GM21381 (cell line): ENCODE results near the gene SUN2.
A peak's percentile ranks its signal among the peaks of the same experiment; 100 is the strongest.

ENCODE experiments used
- ATAC-seq: cut with Tn5 transposase; IDR thresholded peaks from one replicate; pipeline ENCODE4 v1.9.1; 2021; ENCODE audit warnings: mild to moderate bottlenecking, moderate library complexity; ENCODE audit not compliant: unreplicated experiment

The SUN2 gene

DNA sequence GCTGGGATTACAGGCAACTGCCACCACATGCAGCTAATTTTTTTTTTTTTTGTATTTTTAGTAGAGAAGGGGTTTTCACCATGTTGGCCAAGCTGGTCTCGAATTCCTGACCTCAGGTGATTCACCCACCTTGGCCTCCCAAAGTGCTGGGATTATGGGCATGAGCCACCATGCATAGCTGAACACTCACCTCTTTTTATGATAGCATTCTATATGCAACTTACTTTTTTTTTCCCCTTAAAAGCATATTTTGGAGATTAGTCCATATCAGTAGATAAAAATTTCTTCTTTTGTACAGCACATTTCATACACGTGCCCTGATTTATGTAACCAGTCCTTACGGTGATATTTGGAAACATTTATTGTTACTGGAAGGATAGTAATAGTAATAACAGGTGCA, 35.4 kb downstream of the SUN2 start:
- no peak for ATAC-seq

- no peak for ATAC-seq
Measured at GRCh38 chr22:38719196-38719595, 36.6 kb downstream of the SUN2 start.

DNA sequence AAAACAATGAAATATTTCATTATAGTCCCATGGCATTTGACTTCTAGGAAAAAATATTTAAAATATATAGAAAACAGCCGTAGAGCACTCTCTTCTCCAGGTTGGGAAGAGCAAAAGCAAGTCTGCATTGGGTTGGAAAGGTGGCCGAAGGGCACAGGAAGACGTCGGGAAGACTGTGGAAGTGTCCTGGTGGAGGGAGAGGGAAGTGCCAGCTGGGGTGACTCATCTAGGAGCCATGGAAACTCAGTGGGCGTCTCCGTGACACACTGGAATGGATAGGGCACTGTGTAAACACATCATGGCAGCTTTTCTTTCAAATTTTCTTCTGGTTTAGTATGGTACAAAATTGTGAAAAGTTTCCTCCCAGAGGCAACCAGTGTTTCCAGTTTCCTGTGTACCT, 37.4 kb downstream of the SUN2 start:
- no peak for ATAC-seq

- no peak for ATAC-seq
Measured at GRCh38 chr22:38717244-38717643, 38.6 kb downstream of the SUN2 start.

DNA sequence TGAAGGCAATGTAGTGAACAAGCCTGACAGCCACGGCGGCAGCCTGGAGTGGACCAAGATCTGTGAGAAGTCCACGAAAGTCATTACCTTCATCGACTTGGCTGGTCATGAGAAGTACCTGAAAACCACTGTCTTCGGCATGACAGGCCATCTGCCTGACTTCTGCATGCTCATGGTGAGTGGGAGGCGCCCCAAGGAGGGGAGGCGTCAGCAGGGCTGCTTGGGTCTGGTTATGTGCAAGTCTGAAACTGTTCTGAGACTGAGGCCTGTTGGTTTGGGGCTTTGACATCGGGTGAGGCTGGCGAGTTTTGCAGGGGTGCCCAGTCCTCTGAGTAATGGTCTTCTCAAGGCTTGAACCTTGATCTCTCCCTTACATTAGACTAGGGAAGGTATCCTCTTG, 39.0 kb downstream of the SUN2 start:
- ATAC-seq = no peak

- ATAC-seq = no peak
Measured at GRCh38 chr22:38716271-38716670, 39.5 kb downstream of the SUN2 start.

GRCh38 chr22:38715852-38716251, 39.9 kb downstream of the SUN2 start:
- no peak for ATAC-seq

DNA sequence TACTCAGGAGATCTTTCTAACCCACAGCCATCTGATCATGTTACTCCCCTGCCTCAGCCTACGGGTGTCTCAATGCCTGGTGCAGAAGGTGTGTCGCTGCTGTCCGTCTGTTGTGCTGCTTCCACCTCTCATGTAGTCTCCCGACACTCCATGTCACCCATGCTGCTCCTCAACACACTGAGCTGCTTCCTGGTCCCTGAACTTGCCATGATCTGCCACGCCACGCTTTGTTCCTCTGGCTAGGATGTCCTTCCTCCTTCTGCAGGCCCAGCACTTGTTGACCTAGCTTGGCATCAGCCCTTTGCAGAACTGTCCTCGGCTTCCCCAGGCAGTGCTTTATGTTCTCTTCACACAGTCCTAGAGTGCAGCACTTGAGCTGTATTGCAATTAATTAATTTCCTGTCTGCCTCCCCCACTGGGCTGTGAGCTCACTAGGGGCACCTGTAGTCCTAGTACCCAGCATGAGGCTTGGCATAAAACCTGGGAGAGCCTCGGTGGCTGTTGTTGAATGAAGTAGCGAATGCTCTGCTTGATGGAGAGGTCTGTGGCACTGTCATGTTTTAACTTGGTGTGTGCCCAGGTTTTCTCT, 40.5 kb downstream of the SUN2 start:
- ATAC-seq = no peak

- ATAC-seq = no peak
Measured at GRCh38 chr22:38713921-38714320, 41.9 kb downstream of the SUN2 start.

DNA sequence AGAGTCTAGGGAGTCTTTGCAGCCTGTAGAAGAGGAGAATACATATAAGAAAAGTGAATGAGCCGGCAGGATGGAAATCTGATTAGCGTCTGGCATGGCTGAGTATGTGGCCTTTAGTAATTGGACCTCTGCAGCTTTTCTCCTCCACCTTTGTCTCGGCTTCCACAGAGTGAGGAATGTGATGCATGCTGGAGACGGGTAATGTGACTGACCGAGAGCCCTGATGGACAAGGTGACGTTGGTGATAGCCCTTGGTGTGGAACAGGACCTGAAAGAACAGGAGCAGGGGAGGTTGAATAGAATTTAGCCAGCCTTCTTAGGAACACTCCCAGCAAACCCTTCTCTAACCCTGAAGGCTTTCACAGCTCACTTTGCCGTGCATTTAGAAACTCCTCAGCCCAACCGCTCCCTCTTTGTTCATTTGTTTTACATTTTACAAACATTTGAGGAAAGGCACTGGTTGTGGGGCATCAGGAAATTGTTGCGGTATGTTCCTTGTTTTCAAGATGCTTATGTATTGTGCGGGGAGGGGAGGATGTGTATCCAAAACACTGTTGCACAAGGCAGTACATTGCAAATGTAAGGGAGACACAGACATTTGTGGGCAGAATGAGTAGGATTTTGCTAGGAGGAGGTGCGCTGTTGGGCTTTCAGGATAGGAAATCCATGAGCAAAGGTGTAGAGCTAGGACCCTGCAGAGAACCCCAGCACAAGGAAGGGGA, 43.2 kb downstream of the SUN2 start:
- ATAC-seq = no peak

DNA sequence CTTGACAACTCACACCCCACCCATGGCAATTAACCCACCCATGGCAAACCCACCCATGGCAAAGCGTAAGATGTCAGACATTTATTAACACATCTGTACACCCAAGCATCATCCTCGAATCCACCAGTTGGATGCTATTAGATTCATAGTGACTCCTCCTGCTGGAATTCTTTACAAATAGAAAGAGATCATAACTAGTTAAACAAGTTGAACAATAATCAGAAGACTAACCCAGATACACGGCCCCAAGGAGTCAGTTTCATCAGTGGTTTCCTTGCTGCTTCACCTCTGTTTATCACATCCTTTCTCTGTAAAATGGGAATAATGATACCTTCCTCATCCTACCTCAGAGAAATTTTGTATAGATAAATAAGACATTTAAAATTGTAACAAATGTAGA, 44.9 kb downstream of the SUN2 start:
- ATAC-seq = no peak

DNA sequence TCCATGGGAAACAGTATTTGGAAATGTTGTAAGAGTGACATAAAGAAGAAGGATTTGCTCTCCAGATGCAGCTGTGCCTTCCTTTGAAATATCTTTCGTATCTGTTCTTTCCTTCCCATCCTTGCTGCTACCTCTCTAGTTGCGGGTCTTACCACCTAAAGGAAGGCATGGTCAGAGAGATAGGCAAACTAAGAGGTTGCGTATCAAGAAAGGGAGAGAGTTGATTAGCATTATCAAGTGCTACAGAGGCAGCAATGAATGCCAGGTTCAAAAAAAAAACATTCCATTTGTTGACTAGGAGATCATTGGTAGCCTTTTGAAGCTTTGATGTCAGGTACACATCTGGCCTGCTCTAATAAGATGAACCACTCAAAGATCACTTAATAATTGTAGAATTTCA, 45.4 kb downstream of the SUN2 start:
- no peak for ATAC-seq

- no peak for ATAC-seq
Measured at GRCh38 chr22:38709306-38709705, 46.5 kb downstream of the SUN2 start.

DNA sequence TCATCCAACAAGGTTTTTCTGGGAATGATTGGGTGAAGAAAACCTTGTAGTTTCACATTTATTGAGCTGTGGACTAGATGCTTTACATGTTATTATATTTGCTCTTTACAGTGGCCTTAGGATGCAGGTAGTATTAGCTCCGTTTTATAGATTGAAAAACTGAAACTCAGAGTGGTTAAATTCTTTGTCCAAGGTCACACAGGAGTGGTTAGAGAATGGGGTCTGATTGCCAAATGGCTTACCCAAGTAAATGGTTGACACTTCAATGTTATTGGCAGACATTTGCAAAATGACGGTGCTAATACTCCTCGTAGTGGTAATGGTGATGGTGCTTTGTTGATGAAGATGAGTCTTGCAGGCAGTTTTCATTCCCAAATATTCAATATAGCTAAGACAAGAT, 47.8 kb downstream of the SUN2 start:
- ATAC-seq = no peak

GRCh38 chr22:38707346-38707745, 48.5 kb downstream of the SUN2 start:
- ATAC-seq = no peak

DNA sequence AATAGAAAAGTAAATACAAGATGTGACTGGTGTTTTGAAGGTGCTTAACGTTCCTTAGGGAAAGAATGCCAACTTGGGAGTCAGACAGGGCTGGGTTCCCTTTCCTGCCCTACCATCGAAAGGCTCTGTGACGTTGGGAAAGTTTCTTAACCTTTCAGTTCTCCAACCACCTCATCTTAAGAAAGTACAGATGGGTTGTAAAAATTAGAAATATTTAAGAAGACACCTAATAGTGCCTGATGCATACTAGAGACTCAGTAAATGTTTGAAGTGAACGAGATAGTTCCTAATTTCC, 49.0 kb downstream of the SUN2 start:
- no peak for ATAC-seq

- peak; percentile 3 for ATAC-seq
Measured at GRCh38 chr22:38706101-38706900, 49.5 kb downstream of the SUN2 start.

DNA sequence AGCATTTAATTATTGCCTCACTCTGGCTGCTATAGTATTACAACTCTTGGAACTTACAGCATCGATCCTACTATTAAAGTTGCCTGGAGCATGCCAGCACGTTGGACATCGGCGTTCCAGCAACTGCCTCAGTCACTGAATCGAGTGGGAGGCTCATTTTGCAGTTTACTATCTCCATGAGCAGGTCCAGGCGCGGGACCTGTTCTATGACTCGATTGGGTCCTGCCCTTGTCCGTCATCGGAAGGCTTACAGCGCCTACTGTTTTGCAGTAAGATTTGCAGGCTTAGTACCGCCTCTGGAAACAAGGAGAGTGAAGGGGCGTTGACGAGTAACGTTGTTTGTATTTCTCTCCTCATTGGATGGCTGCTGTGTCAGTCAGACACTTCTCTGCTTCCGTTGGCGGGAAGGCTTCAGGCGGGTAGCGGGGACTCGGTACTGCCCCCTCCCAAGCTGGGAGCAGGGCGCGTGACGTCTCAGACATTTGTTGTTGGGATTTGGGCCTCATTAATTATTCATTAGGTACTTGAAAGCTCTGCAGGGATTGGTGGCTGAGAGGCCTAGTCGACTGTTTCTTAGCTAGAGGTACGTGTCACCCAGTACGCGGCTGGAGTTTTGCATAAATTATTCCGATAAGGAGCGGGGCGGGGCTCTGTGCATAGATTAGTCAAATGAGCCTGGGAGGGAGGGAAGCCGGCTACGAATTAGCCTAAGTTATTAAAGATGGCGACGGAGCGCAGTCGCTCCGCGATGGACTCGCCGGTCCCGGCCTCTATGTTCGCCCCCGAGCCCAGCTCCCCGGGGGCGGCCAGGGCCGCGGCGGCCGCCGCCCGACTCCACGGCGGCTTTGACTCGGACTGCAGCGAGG, 50.3 kb downstream of the SUN2 start, which contains the start of gene GTPBP1:
Gene GTPBP1 (plus strand): TSS at position 710 of the 866 bp plus-strand sequence. CDS start 12 bp downstream, at position 722.
- ATAC-seq = peak; percentile 63

GRCh38 chr22:38704654-38705234, 51.1 kb downstream of the SUN2 start:
- no peak for ATAC-seq

- ATAC-seq = peak; percentile 51
Measured at GRCh38 chr22:38700789-38701628, 54.8 kb downstream of the SUN2 start, which contains the start of gene JOSD1. Gene JOSD1 (minus strand): TSS chr22:38700943. CDS start chr22:38699987, 956 bp downstream.
